ENCODE data around the gene TEX29. TPM values are rescaled to one million over a fixed set of nuclear protein-coding genes. Genes with fewer than 3 reads are reported as not detected.

The TEX29 gene
- total and polyA plus RNA-seq, 9 of the 15 experiments (the other 6 are each of a cell fraction or from before 2014, with no cell fraction given) = 0.11 TPM; not detected in 7

DNA sequence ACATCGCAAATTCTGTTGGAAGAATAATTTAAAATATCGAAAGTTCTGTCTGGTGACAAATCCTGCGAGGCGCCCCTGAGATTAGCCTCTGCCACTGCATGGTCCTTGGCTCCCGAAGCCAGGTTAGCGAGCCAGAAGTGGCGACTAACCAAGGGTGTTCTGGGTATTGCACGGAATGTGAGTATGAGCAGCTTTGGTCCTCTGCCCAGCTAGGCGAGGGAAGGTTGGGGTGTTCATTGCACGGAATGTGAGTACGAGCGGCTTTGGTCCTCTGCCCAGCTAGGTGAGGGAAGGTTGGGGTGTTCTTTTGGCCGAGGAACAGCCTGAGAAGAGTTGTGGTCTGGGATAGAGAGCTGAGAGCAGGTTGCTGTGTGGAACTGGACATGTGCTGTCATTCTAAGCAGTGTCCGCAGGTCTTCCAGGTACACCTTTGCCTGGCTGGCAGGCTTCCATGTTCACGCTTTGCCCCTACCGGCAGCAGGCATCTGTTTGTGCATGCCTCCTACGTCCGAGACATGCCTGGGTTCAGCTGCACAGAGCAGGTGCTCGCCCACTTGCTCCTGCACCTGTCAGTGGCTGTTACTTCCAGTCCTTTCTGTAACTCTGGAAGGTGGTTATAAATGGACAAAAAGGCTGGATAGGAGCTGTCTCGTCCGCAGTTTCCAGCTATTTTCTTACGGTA is 18.3 kb upstream of the TEX29 start (continued):
- no peak for TF ChIP-seq CREM (IDR thresholded peaks at IDR 0.05; ENCODE audit: low read depth)

DNA sequence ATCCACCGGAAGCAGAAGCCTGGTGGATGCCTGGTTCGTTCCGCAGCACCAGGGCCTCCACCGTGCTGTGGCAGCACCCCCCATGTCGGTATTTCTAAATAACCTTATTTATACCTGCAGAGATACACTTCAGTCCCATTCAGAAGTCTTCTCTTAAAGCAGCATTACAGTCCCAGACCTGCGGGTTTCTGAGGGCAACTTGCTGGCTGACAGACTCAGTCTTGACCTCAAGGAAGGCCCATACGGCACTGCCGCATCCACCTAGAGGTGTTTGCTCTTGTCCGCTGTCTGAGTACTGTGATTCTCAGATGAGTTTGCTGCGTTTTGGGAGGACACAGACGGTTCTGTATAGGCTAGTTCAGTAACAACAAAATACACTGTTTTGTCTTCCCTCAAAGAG is 16.9 kb upstream of the TEX29 start:
- intact Hi-C loops (cut with micrococcal nuclease) = no loop called here
- ATAC-seq = no peak
- no peak for DNase-seq (ENCODE audit: extremely low read depth in 1 of 4, low spot score in 3 of 4)
- Histone ChIP-seq H3K36me3 (ENCODE audit: control insufficient read depth, insufficient read depth, low read length) (peaks cover 43% of the 10 kb centered on the region; the same call in 1 of the 3 replicates), H3K4me2 (ENCODE audit: insufficient read depth, low read length) (no peak overlapping the region), H3K27me3 (ENCODE audit: control insufficient read depth in 2 of 2, insufficient read depth in 2 of 2, low read length in 2 of 2) (no peaks in the 10 kb centered on the region), H3K9ac (ENCODE audit: insufficient read depth in 1 of 2, low read depth in 2 of 2, low read length in 2 of 2) (no peak overlapping the region), H3K4me3 (no peak overlapping the region), H3K79me2 (ENCODE audit: control insufficient read depth, insufficient read depth, low read length) (no peaks in the 10 kb centered on the region), H4K20me1 (replicated peaks; ENCODE audit: control insufficient read depth, insufficient read depth, low read length) (no peaks in the 10 kb centered on the region), H3K9me1 (ENCODE audit: control insufficient read depth, insufficient read depth, low read length) (no peaks in the 10 kb centered on the region), H3K9me3 (replicated peaks; ENCODE audit: control insufficient read depth, insufficient read depth, low read depth, low read length) (no peaks in the 10 kb centered on the region), H2AFZ (ENCODE audit: low read depth, low read length) (no peak overlapping the region), H3K27ac (ENCODE audit: extremely low read depth, low read depth, low read length) (no peak overlapping the region), H3K4me1 (replicated peaks in 1 of 2; ENCODE audit: control insufficient read depth in 2 of 2, insufficient read depth in 2 of 2, low read length in 2 of 2) (no peaks in the 10 kb centered on the region)
- ChIA-PET POLR2A (no interaction called here), CTCF (ENCODE audit: low intra/inter-chr PET ratio) (no interaction called here)
- 98% methylated on average over 10 of the region's 11 CpGs for WGBS (ENCODE audit: insufficient coverage, low coverage, missing lambda C conversion rate)
- BruUV-seq (replicated peaks) = no TSS peak
- no peak for FAIRE-seq
- in situ Hi-C loops (cut with MboI) = no loop called here
- no peak for TF ChIP-seq MED1 (CRISPR knock-in tag; IDR thresholded peaks at IDR 0.05; ENCODE audit: borderline replicate concordance)
- TF ChIP-seq ZNF592 (IDR thresholded peaks at IDR 0.05) = no peak
- TF ChIP-seq EZH2 (IDR thresholded peaks at IDR 0.05; ENCODE audit: borderline replicate concordance, low read depth, low read length) = no peak
- TF ChIP-seq FOXA3 (CRISPR knock-in tag; conservative IDR thresholded peaks at IDR 0.05 in 1 of 2, IDR thresholded peaks at IDR 0.05 in 1 of 2) = no peak
- TF ChIP-seq TAF15 (IDR thresholded peaks at IDR 0.05; ENCODE audit: low read depth, low read length) = no peak
- TF ChIP-seq ZNF124 (CRISPR knock-in tag; IDR thresholded peaks at IDR 0.05) = no peak
- TF ChIP-seq NR1H2 (CRISPR knock-in tag; IDR thresholded peaks at IDR 0.05) = no peak
- no peak for TF ChIP-seq PHTF2 (CRISPR knock-in tag; IDR thresholded peaks at IDR 0.05)
- TF ChIP-seq, protein P1, sequence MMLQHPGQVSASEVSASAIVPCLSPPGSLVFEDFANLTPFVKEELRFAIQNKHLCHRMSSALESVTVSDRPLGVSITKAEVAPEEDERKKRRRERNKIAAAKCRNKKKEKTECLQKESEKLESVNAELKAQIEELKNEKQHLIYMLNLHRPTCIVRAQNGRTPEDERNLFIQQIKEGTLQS (IDR thresholded peaks at IDR 0.05) = no peak
- TF ChIP-seq, protein P1 (CRISPR knock-in tag; conservative IDR thresholded peaks at IDR 0.05) = no peak
- TF ChIP-seq HDAC8 (tag; IDR thresholded peaks at IDR 0.05) = no peak
- TF ChIP-seq ZNF316 (IDR thresholded peaks at IDR 0.05) = no peak
- no peak for TF ChIP-seq HNRNPK (IDR thresholded peaks at IDR 0.05; ENCODE audit: low read depth, low read length, poor library complexity, severe bottlenecking)

Measured in K562 (cell line).